Caco-2 (cell line): ENCODE data around the gene SVIL. TPM values are rescaled to one million over a fixed set of nuclear protein-coding genes. Genes with fewer than 3 reads are reported as not detected.
"Not testable (repeated sequence)": the region's sequence is repeated elsewhere in the genome, so short reads cannot be mapped to it uniquely, and the experiment has no call there.

Experiments used
- BruUV-seq: library from RNA; stranded (reverse); fragments of 400-500 nt; replicated peaks from 2 replicates; lab custom pipeline; 2021; lab: Mats Ljungman, UMichigan
- CTCF ChIA-PET: fragments of 300-600 bp; sonication (Branson Sonifier 250); formaldehyde crosslinking; loops from one replicate; lab custom pipeline; 2022; ENCODE audit warnings: antibody characterized with exemption; lab: Charles Lee
- POLR2A ChIA-PET: fragments of 300-600 bp; sonication (Branson Sonifier 250); formaldehyde crosslinking; loops from one replicate; lab custom pipeline; 2022; ENCODE audit warnings: antibody characterized with exemption; lab: Charles Lee
- DNase-seq, 2 experiments: peaks; one replicate each; pipeline versions ENCODE4 v3.0.0 to v3.0.0-alpha.2; 2020 to 2022
- H3K27me3 ChIP-seq: replicated peaks from 2 replicates; pipeline ENCODE4 v1.6.0; 2011; ENCODE audit warnings: low read length; ENCODE audit not compliant: control insufficient read depth, insufficient read depth
- H3K36me3 ChIP-seq: 2 replicates; pipeline ENCODE4 v1.5.1; 2011; ENCODE audit warnings: low read length; ENCODE audit not compliant: control insufficient read depth, insufficient read depth
- H3K4me1 ChIP-seq: fragments of 250-450 bp; sonication (Bioruptor Pico); 2 replicates; pipeline ENCODE4 v1.5.1; 2020; ENCODE audit warnings: mild to moderate bottlenecking
- H3K4me3 ChIP-seq: 2 replicates; pipeline ENCODE4 v1.5.1; 2011; ENCODE audit warnings: low read depth, mild to moderate bottlenecking, control low read depth, low read length
- H3K9me3 ChIP-seq: fragments of 250-450 bp; sonication (Bioruptor Pico); 2 replicates; pipeline ENCODE4 v1.5.1; 2020; ENCODE audit warnings: mild to moderate bottlenecking, moderate library complexity
- H3K27ac Mint-ChIP-seq: one replicate; pipeline ENCODE4 v1.8.0; 2022; ENCODE audit warnings: mixed read lengths; ENCODE audit not compliant: unreplicated experiment
- H3K27me3 Mint-ChIP-seq: one replicate; pipeline ENCODE4 v1.8.0; 2022; ENCODE audit warnings: mixed read lengths; ENCODE audit not compliant: insufficient read depth, unreplicated experiment
- H3K36me3 Mint-ChIP-seq: one replicate; pipeline ENCODE4 v1.8.0; 2022; ENCODE audit warnings: mild to moderate bottlenecking, mixed read lengths; ENCODE audit not compliant: insufficient read depth, unreplicated experiment
- H3K4me1 Mint-ChIP-seq: one replicate; pipeline ENCODE4 v1.8.0; 2022; ENCODE audit warnings: low read depth, mixed read lengths; ENCODE audit not compliant: unreplicated experiment
- H3K4me3 Mint-ChIP-seq: one replicate; pipeline ENCODE4 v1.8.0; 2022; ENCODE audit warnings: mild to moderate bottlenecking, moderate library complexity, mixed read lengths; ENCODE audit not compliant: unreplicated experiment
- H3K9me3 Mint-ChIP-seq: one replicate; pipeline ENCODE4 v1.8.0; 2022; ENCODE audit warnings: mixed read lengths; ENCODE audit not compliant: unreplicated experiment
- CTCF ChIP-seq, 2 experiments: fragments of 200-600 bp in 1 of 2; IDR thresholded peaks; 1 replicate in 1 of 2; 2 replicates in 1 of 2; pipeline versions ENCODE4 v1.5.1 to v1.8.0; 2011 to 2022; ENCODE audit warnings: antibody characterized with exemption in 1 of 2, control low read depth in 1 of 2, inconsistent platforms in 1 of 2, low read depth in 1 of 2, low read length in 1 of 2, mild to moderate bottlenecking in 1 of 2, moderate library complexity in 1 of 2; ENCODE audit not compliant: insufficient read depth in 1 of 2, severe bottlenecking in 1 of 2, unreplicated experiment in 1 of 2
- intact Hi-C: fragments of 100-400 bp; cut with micrococcal nuclease; formaldehyde crosslinking; loops from one replicate; pipeline ENCODE4 v1.10.0; 2022; ENCODE audit not compliant: unreplicated experiment
- total RNA-seq: library from RNA; stranded (reverse); gene quantifications from 2 replicates; pipeline ENCODE4 v1.2.3, GENCODE V29; 2022

SVIL gene
- total RNA-seq, 1 experiment from 2014 or later, result 54.4 TPM

GRCh38 chr10:29569795-29570194 lies 65.0 kb downstream of the SVIL start:
- Mint-ChIP-seq H3K27me3 (no peaks in the 10 kb centered on the region), H3K36me3 (peaks cover 25% of the 10 kb centered on the region), H3K27ac (no peak overlapping the region), H3K4me1 (peaks cover 15% of the 10 kb centered on the region), H3K4me3 (no peak overlapping the region), H3K9me3 (no peaks in the 10 kb centered on the region)
- no TSS peak for BruUV-seq
- DNase-seq, result no peak
- Histone ChIP-seq H3K4me3 (no peak overlapping the region), H3K27me3 (no peaks in the 10 kb centered on the region), H3K9me3 (no peaks in the 10 kb centered on the region), H3K36me3 (peaks cover 3% of the 10 kb centered on the region; the same call in 1 of the 2 replicates), H3K4me1 (no peaks in the 10 kb centered on the region)
- CTCF ChIA-PET, result interaction anchor here (1.4 kb wide), 1 partner anchor 20 kb away, joined by 3 read pairs; no protein-coding TSS in a partner anchor
- intact Hi-C loops, result no loop called here
- POLR2A ChIA-PET, result no interaction called here
- TF ChIP-seq CTCF (IDR thresholded peaks at IDR 0.05; ENCODE audit: insufficient read depth in 1 of 2, low read depth in 1 of 2, low read length in 1 of 2, severe bottlenecking in 1 of 2, unreplicated experiment in 1 of 2), result no peak

GRCh38 chr10:29567003-29567402 lies 67.8 kb downstream of the SVIL start:
- POLR2A ChIA-PET, result no interaction called here
- peaks cover 24% of the 10 kb centered on the region for H3K36me3 Mint-ChIP-seq
- peak overlapping the region; percentile 12 for H3K27ac Mint-ChIP-seq
- peaks cover 15% of the 10 kb centered on the region for H3K4me1 Mint-ChIP-seq
- no peak for DNase-seq
- H3K36me3 ChIP-seq, result peaks cover 3% of the 10 kb centered on the region
- no peaks in the 10 kb centered on the region for H3K27me3 ChIP-seq
- H3K4me1 ChIP-seq, result no peaks in the 10 kb centered on the region
- H3K27me3 Mint-ChIP-seq, result no peaks in the 10 kb centered on the region
- CTCF ChIA-PET, result no interaction called here
- H3K4me3 Mint-ChIP-seq, result no peak overlapping the region
- no peaks in the 10 kb centered on the region for H3K9me3 ChIP-seq
- no peak for TF ChIP-seq CTCF (IDR thresholded peaks at IDR 0.05; ENCODE audit: insufficient read depth in 1 of 2, low read depth in 1 of 2, low read length in 1 of 2, severe bottlenecking in 1 of 2, unreplicated experiment in 1 of 2)
- intact Hi-C loops, result no loop called here
- BruUV-seq, result no TSS peak
- H3K9me3 Mint-ChIP-seq, result no peaks in the 10 kb centered on the region
- no peak overlapping the region for H3K4me3 ChIP-seq

GRCh38 chr10:29566209-29566608 lies 68.6 kb downstream of the SVIL start:
- CTCF ChIA-PET, H3K27me3 ChIP-seq, H3K27me3 Mint-ChIP-seq, intact Hi-C loops, BruUV-seq, DNase-seq, H3K4me3 Mint-ChIP-seq, H3K9me3 ChIP-seq, H3K4me1 ChIP-seq, H3K36me3 ChIP-seq, POLR2A ChIA-PET, H3K27ac Mint-ChIP-seq, H3K9me3 Mint-ChIP-seq, H3K4me3 ChIP-seq: not testable (repeated sequence)
- Mint-ChIP-seq H3K4me1 (peaks cover 15% of the 10 kb centered on the region), H3K36me3 (peaks cover 32% of the 10 kb centered on the region)
